Measurements from ENCODE around the gene SH3PXD2A. TPM values are rescaled to one million over a fixed set of nuclear protein-coding genes. Genes with fewer than 3 reads are reported as not detected.

SH3PXD2A gene
- total RNA-seq, 1 donor from 2014 or later, result 12.4 TPM

- TF ChIP-seq CTCF (IDR thresholded peaks at IDR 0.05; ENCODE audit: insufficient read depth, low read length, severe bottlenecking), result no peak
- FAIRE-seq (no peak), DNase-seq (ENCODE audit: low read depth) (peak; percentile 77)
- Histone ChIP-seq H3K27me3 (ENCODE audit: control insufficient read depth, insufficient read depth, low read length) (no peaks in the 10 kb centered on the region), H3K4me3 (ENCODE audit: low read depth, low read length) (peak overlapping the region; percentile 27), H3K36me3 (ENCODE audit: control insufficient read depth, insufficient read depth, low read length) (peaks cover 8% of the 10 kb centered on the region)
Measured at GRCh38 chr10:103772096-103772845, 83.1 kb downstream of the SH3PXD2A start.

DNA sequence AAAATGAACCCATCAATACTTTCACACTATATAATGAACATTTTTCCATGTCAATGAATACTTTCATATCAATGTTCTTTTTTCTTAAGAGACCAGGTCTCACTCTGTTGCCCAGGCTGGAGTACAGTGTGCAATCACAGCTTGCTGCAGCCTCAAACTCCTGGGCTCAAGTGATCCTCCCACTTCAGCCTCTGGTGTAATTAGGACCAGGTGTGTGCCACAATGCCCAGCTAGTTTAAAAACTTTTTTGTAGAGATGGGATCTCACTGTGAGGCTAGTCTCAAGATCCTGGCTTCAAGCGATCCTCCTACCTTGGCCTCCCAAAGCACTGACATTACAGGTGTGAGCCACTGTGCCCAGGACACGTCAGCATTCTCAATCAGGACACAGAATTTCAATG is 85.2 kb downstream of the SH3PXD2A start:
- no peak for FAIRE-seq
- Histone ChIP-seq H3K36me3 (ENCODE audit: control insufficient read depth, insufficient read depth, low read length) (peaks cover 13% of the 10 kb centered on the region), H3K4me3 (ENCODE audit: low read depth, low read length) (no peak overlapping the region), H3K27me3 (ENCODE audit: control insufficient read depth, insufficient read depth, low read length) (no peaks in the 10 kb centered on the region)
- no peak for TF ChIP-seq CTCF (IDR thresholded peaks at IDR 0.05; ENCODE audit: insufficient read depth, low read length, severe bottlenecking)
- no peak for DNase-seq (ENCODE audit: low read depth)

GRCh38 chr10:103769176-103769575 is 86.2 kb downstream of the SH3PXD2A start:
- TF ChIP-seq CTCF (IDR thresholded peaks at IDR 0.05; ENCODE audit: insufficient read depth, low read length, severe bottlenecking), result no peak
- DNase-seq (ENCODE audit: low read depth), result no peak
- FAIRE-seq, result no peak

DNA sequence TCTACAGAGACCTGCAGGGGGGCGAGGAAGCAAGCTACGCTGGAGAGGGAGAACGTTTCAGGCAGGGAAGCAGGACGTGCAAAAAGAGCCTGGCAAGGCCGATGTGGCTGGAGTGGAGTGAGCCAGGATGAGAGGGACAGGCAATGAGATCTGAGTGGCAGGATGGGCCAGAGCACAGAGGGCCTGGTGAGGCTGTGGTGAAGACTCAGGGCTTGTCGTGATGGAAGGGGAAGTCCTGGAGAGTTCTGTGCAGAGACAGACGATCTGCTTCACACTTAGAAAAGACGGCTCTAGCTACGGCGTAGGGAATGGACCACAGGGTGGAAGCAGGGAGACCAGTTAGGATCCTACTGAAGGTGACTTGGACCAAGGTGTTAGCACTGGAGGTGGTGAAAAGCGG is 87.0 kb downstream of the SH3PXD2A start:
- DNase-seq (ENCODE audit: low read depth) (no peak), FAIRE-seq (no peak)
- TF ChIP-seq CTCF (IDR thresholded peaks at IDR 0.05; ENCODE audit: insufficient read depth, low read length, severe bottlenecking), result no peak
- peaks cover 18% of the 10 kb centered on the region for H3K36me3 ChIP-seq (ENCODE audit: control insufficient read depth, insufficient read depth, low read length)
- H3K27me3 ChIP-seq (ENCODE audit: control insufficient read depth, insufficient read depth, low read length), result no peaks in the 10 kb centered on the region
- no peak overlapping the region for H3K4me3 ChIP-seq (ENCODE audit: low read depth, low read length)

More at GRCh38 chr10:103769176-103769575, 86.2 kb downstream of the SH3PXD2A start:
- peaks cover 15% of the 10 kb centered on the region for H3K36me3 ChIP-seq (ENCODE audit: control insufficient read depth, insufficient read depth, low read length)
- no peak overlapping the region for H3K4me3 ChIP-seq (ENCODE audit: low read depth, low read length)
- H3K27me3 ChIP-seq (ENCODE audit: control insufficient read depth, insufficient read depth, low read length), result no peaks in the 10 kb centered on the region

DNA sequence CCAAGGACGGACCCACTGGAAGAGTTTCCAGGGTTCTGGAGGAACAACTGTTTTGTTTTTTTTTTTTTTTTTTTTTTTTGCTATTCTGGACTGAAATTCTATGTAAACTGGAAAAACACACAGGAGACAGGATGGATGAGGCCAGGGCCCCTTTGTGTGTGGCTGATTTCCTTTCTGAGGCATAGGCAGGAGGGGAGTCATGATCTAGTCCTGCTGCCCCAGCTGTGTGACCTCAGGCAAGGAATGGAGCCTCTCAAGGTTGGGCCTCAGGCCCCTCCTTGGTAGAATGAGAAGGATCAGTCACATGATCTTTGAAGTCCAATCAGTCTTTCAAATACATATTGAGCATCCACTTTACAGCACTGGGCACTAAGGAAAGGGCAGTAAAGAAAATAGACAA is 87.6 kb downstream of the SH3PXD2A start:
- no peak for DNase-seq (ENCODE audit: low read depth)
- Histone ChIP-seq H3K27me3 (ENCODE audit: control insufficient read depth, insufficient read depth, low read length) (no peaks in the 10 kb centered on the region), H3K4me3 (ENCODE audit: low read depth, low read length) (no peak overlapping the region), H3K36me3 (ENCODE audit: control insufficient read depth, insufficient read depth, low read length) (peaks cover 18% of the 10 kb centered on the region)
- FAIRE-seq, result no peak
- TF ChIP-seq CTCF (IDR thresholded peaks at IDR 0.05; ENCODE audit: insufficient read depth, low read length, severe bottlenecking), result no peak
